Suprapubic skin (tissue), 3 donors: Measurements from ENCODE around the gene RNF144B.

ENCODE experiments used
- POLR2A ChIP-seq, 2 donors: fragments of 450-650 bp; IDR thresholded peaks; one replicate each; pipeline ENCODE4 v1.6.1; 2017; ENCODE audit warnings: antibody characterized with exemption in 2 of 2, mild to moderate bottlenecking in 2 of 2, moderate library complexity in 2 of 2
- TF ChIP-seq, protein P1 (sequence below), 2 donors: fragments of 200-600 bp in 1 of 2; fragments of 450-650 bp in 1 of 2; sonication (generic) in 1 of 2; IDR thresholded peaks; one replicate each; pipeline ENCODE4 v1.5.1; 2016 to 2019; ENCODE audit warnings: antibody characterized with exemption in 2 of 2, mild to moderate bottlenecking in 1 of 2, moderate library complexity in 1 of 2

DNA sequence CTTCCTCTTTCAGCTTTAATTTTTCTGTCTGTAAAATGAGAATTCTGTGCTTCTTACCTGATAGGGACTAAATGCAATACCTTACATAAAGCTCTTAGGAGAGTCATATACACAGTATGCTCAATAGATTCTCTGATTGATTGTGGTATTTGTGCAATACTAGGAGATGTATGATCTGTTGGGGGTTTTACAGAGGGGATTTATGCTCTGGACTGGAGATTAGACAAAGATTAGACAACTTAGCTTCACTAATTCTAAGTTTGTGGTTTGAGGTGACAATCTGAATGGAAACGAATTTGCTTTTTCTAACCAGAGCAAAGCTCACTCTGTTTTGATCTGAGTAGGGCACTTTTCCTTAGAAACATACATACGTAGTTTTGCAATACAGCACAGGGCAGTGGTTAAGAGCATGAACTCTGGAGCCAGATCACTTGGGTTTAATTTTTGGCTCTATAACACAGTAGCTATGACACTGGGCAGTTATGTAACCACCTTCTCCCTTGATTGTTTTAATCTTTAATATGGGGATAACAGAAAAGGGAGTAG, 126.2 kb downstream of the RNF144B start:
- TF ChIP-seq, protein P1, sequence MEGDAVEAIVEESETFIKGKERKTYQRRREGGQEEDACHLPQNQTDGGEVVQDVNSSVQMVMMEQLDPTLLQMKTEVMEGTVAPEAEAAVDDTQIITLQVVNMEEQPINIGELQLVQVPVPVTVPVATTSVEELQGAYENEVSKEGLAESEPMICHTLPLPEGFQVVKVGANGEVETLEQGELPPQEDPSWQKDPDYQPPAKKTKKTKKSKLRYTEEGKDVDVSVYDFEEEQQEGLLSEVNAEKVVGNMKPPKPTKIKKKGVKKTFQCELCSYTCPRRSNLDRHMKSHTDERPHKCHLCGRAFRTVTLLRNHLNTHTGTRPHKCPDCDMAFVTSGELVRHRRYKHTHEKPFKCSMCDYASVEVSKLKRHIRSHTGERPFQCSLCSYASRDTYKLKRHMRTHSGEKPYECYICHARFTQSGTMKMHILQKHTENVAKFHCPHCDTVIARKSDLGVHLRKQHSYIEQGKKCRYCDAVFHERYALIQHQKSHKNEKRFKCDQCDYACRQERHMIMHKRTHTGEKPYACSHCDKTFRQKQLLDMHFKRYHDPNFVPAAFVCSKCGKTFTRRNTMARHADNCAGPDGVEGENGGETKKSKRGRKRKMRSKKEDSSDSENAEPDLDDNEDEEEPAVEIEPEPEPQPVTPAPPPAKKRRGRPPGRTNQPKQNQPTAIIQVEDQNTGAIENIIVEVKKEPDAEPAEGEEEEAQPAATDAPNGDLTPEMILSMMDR (IDR thresholded peaks at IDR 0.05) = no peak
- no peak for TF ChIP-seq POLR2A (IDR thresholded peaks at IDR 0.05)
